Testis (tissue), 3 donors: ENCODE measurements around the gene PCSK5. TPM values are rescaled to one million over a fixed set of nuclear protein-coding genes. Genes with fewer than 3 reads are reported as not detected.

Source experiments
- DNase-seq: peaks from one replicate; pipeline ENCODE4 v3.0.0-alpha.2; 2019
- H3K27ac ChIP-seq, 2 donors: fragments of 200-600 bp; sonication (generic); one replicate each; pipeline ENCODE4 v1.5.1; 2019
- H3K27me3 ChIP-seq: fragments of 200-600 bp; sonication (generic); one replicate; pipeline ENCODE4 v1.5.1; 2019
- H3K36me3 ChIP-seq: fragments of 200-600 bp; sonication (generic); one replicate; pipeline ENCODE4 v1.5.1; 2017; ENCODE audit warnings: low read depth; ENCODE audit errors: missing control alignments
- H3K4me1 ChIP-seq: fragments of 200-600 bp; sonication (generic); one replicate; pipeline ENCODE4 v1.5.1; 2019
- H3K4me3 ChIP-seq, 2 donors: fragments of 200-600 bp; sonication (generic); one replicate each; pipeline ENCODE4 v1.5.1; 2017 to 2019
- H3K9me3 ChIP-seq: fragments of 200-600 bp; sonication (generic); one replicate; pipeline ENCODE4 v1.5.1; 2017
- CTCF ChIP-seq, 3 experiments: fragments of 450-650 bp in 2 of 3; fragments of 200-600 bp in 1 of 3; sonication (generic) in 1 of 3; IDR thresholded peaks; one replicate each; pipeline ENCODE4 v1.5.1; 2016 to 2019; ENCODE audit warnings: antibody characterized with exemption in 3 of 3, mild to moderate bottlenecking in 2 of 3, moderate library complexity in 1 of 3
- POLR2A ChIP-seq: fragments of 450-650 bp; IDR thresholded peaks from one replicate; pipeline ENCODE4 v1.6.1; 2017; ENCODE audit warnings: antibody characterized with exemption, mild to moderate bottlenecking, moderate library complexity
- WGBS, 2 donors: methylation state at CpG; one replicate each; pipeline ENCODE4 v1.1.5; 2018; 5-methylcytosine and 5-hydroxymethylcytosine counted together
- intact Hi-C: fragments of 100-400 bp; cut with DNase I; formaldehyde crosslinking; loops from one replicate; pipeline ENCODE4 v1.15.1; 2023; ENCODE audit warnings: low total_unique reads
- polyA plus RNA-seq: library from polyadenylated mRNA; stranded (reverse); fragments of 350-450 nt; fragmentation: Illumina TruSeq; extraction: RNeasy Lipid Tissue Mini Kit (QIAGEN cat#74804); gene quantifications from one replicate; pipeline ENCODE4 v1.2.3, GENCODE V29; 2014; ENCODE audit warnings: low read depth, low replicate concordance; ENCODE audit not compliant: insufficient read depth
- total RNA-seq, 2 donors: library from RNA; depleted of rRNA; stranded (reverse); fragments of >200 nt; gene quantifications; one replicate each; pipeline ENCODE4 v1.2.3, GENCODE V29; 2016

PCSK5 gene
- total and polyA plus RNA-seq, 3 donors from 2014 or later: 9.4 to 50.6 (median 27.5) TPM

GRCh38 chr9:76333964-76334363, 443.5 kb downstream of the PCSK5 start:
- Histone ChIP-seq H3K27me3 (no peaks in the 10 kb centered on the region), H3K4me1 (no peaks in the 10 kb centered on the region), H3K27ac (no peak overlapping the region), H3K9me3 (no peaks in the 10 kb centered on the region), H3K36me3 (no peaks in the 10 kb centered on the region), H3K4me3 (no peak overlapping the region)
- intact Hi-C loops: no loop called here
- DNase-seq: no peak
- WGBS, 2 donors: 74 to 83% methylated on average over 7 of the region's 7 CpGs
- TF ChIP-seq CTCF (IDR thresholded peaks at IDR 0.05) (no peak), POLR2A (no peak)

GRCh38 chr9:76336027-76336426, 445.6 kb downstream of the PCSK5 start:
- intact Hi-C loops: no loop called here
- Histone ChIP-seq H3K4me3 (no peak overlapping the region), H3K36me3 (no peaks in the 10 kb centered on the region), H3K4me1 (no peaks in the 10 kb centered on the region), H3K27ac (no peak overlapping the region), H3K27me3 (no peaks in the 10 kb centered on the region), H3K9me3 (no peaks in the 10 kb centered on the region)
- TF ChIP-seq CTCF (IDR thresholded peaks at IDR 0.05): no peak
- no peak for TF ChIP-seq POLR2A
- no peak for DNase-seq
- 96 to 100% methylated on average over 1 of the region's 1 CpG for WGBS, 2 donors

- Histone ChIP-seq H3K4me1 (no peaks in the 10 kb centered on the region), H3K36me3 (no peaks in the 10 kb centered on the region), H3K9me3 (no peaks in the 10 kb centered on the region), H3K27me3 (no peaks in the 10 kb centered on the region), H3K4me3 (no peak overlapping the region), H3K27ac (no peak overlapping the region)
- TF ChIP-seq CTCF (IDR thresholded peaks at IDR 0.05) (no peak), POLR2A (no peak)
- DNase-seq: no peak
- 83 to 87% methylated on average over 6 of the region's 6 CpGs for WGBS, 2 donors
- intact Hi-C loops: no loop called here
Measured at GRCh38 chr9:76338418-76338817, 447.9 kb downstream of the PCSK5 start.

- no peaks in the 10 kb centered on the region for H3K9me3 ChIP-seq
- H3K27ac ChIP-seq: no peak overlapping the region
- 83 to 95% methylated on average over 1 of the region's 1 CpG for WGBS, 2 donors
- TF ChIP-seq CTCF (IDR thresholded peaks at IDR 0.05): no peak
- TF ChIP-seq POLR2A: no peak
- no peak for DNase-seq
- H3K4me3 ChIP-seq: no peak overlapping the region
- intact Hi-C loops: no loop called here
- no peaks in the 10 kb centered on the region for H3K4me1 ChIP-seq
- no peaks in the 10 kb centered on the region for H3K36me3 ChIP-seq
- no peaks in the 10 kb centered on the region for H3K27me3 ChIP-seq
Measured at GRCh38 chr9:76341616-76342015, 451.1 kb downstream of the PCSK5 start.

- Histone ChIP-seq H3K9me3 (no peaks in the 10 kb centered on the region), H3K4me3 (no peak overlapping the region), H3K36me3 (no peaks in the 10 kb centered on the region), H3K27me3 (no peaks in the 10 kb centered on the region), H3K27ac (no peak overlapping the region), H3K4me1 (no peaks in the 10 kb centered on the region)
- WGBS, 2 donors: 88 to 89% methylated on average over 1 of the region's 1 CpG
- intact Hi-C loops: no loop called here
- no peak for DNase-seq
- TF ChIP-seq CTCF (IDR thresholded peaks at IDR 0.05) (no peak), POLR2A (no peak)
Measured at GRCh38 chr9:76342201-76342600, 451.7 kb downstream of the PCSK5 start.
